LNCAP (cell line): ENCODE data around the gene SLAMF9.

ENCODE experiments used
- TF ChIP-seq, protein P1 (sequence below): fragments of 450-650 bp; IDR thresholded peaks from 2 replicates; pipeline ENCODE4 v1.5.1; 2017; ENCODE audit warnings: mild to moderate bottlenecking

SLAMF9 gene

DNA sequence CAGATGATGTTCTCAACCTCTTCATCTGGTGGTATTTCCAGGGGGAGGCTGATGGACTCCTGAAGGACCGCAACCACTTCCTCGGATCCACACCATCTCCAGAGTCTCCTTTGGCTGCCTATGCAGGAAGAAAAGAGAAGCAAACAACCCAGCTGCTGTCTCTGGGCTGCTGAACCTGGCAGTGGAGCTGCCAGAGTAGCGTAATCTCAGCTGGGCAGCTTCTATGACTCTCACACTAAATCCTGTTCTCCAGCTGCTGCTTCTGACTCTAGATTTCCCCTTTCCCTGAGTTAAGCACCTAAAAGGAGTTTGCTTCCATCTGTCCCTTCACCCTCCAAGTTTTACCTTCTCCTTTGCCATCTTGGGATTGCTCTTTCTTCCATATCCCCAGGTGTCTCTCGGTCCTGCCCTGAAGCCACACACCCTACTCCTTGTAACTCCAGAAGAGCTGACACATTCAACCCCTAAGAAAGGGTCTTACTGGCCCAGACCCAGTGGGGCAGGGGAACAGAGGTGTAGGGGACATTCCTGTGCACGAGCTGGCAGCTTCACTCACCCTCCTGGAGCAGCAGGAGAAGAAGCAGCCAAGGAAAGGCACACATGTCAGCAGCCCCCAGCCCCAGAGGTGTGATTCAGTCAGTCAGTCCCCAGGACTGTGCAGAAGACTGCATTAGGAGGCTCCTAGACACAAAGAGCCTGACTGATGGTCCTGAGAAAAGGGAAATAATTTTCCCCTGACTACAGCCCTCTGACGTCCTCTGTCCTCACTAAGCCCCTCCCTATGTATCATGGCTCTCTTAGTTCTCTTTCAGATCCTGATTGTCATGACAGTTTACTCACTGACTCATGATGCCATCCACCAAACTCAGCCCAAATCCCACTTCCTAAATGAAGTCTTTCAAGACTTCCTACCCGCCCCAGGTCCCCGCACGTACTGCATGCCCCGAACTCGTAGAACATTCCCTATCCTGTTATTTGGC lies at the start of gene SLAMF9:
Gene SLAMF9, minus strand, starts transcription at position 702 of the 980 bp plus-strand sequence. Its CDS starts 100 bp downstream, at position 602.
- TF ChIP-seq, protein P1, sequence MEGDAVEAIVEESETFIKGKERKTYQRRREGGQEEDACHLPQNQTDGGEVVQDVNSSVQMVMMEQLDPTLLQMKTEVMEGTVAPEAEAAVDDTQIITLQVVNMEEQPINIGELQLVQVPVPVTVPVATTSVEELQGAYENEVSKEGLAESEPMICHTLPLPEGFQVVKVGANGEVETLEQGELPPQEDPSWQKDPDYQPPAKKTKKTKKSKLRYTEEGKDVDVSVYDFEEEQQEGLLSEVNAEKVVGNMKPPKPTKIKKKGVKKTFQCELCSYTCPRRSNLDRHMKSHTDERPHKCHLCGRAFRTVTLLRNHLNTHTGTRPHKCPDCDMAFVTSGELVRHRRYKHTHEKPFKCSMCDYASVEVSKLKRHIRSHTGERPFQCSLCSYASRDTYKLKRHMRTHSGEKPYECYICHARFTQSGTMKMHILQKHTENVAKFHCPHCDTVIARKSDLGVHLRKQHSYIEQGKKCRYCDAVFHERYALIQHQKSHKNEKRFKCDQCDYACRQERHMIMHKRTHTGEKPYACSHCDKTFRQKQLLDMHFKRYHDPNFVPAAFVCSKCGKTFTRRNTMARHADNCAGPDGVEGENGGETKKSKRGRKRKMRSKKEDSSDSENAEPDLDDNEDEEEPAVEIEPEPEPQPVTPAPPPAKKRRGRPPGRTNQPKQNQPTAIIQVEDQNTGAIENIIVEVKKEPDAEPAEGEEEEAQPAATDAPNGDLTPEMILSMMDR, result no peak

DNA sequence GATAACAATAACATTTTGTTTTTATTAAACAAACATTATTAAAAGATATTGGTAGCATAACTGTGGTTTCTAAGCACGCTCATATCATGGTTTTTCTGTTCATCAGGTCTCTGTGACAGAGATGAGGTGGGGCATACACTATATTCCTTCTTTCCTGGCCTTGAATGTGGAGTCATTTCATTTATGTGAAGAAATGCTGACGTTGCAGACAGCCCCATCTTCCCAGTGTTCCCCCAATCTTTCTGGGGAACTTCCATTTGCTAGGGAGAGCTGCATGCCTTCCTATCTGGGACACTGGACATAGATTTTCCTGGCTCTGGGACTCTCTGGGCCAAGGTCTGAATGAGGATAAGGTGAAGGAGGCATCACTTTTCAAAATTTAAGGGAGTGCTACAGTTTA lies 47.4 kb upstream of the SLAMF9 start:
- TF ChIP-seq, protein P1, result no peak

DNA sequence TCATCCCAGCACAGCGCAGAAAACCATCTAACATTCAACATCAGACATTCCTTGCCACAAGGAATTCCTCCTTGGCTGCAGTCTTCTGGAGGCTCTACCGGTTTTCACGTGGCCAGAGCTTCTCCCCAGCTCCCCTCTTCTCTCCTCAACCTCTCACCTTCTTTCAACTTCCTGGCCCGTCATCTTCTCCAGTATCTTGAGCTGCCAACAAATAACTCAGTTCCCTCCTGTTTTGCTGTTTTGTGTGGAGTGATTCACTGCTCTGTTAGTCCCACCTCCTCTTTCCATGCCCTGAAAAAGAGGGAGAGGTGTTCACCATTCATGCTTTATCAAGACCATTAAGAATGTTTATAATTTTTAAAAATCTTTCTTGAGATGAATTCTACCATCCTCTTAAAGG lies 45.2 kb upstream of the SLAMF9 start:
- TF ChIP-seq, protein P1, result no peak

DNA sequence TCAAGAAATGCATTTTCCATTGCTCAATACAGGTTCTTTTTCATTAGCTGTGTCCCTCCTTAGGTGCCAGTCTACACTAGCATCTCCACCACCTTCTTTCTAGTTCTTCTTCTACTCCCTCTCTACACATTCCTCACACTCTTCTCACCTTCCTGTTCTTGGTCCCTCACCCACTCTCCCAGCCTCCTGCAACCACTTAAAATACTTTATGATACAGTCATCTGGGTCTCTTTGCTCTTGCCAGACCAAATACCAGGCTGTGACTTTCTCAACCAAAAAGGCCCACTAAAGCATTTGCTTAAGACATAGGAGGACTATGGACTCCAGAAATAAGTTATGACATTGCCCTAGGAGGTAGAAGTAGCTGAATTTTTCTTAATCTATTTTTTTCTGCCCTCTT lies 42.6 kb upstream of the SLAMF9 start:
- TF ChIP-seq, protein P1, result no peak

DNA sequence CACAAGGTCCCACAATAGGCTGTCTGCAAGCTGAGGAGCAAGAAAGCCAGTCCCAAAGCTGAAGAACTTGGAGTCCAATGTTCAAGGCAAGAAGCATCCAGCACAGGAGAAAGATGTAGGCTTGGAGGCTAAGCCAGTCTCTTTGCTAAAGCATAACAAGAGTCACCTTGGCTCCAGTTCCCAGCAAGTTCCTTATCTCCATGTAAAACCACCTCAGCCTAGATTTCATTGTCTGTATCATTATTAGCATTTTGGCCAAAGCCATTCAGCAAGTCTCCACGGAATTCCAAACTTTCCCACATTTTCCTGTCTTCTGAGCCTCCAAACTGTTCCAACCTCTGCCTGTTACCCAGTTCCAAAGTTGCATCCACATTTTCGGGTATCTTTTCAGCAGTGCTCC lies 40.9 kb upstream of the SLAMF9 start:
- TF ChIP-seq, protein P1, result no peak

DNA sequence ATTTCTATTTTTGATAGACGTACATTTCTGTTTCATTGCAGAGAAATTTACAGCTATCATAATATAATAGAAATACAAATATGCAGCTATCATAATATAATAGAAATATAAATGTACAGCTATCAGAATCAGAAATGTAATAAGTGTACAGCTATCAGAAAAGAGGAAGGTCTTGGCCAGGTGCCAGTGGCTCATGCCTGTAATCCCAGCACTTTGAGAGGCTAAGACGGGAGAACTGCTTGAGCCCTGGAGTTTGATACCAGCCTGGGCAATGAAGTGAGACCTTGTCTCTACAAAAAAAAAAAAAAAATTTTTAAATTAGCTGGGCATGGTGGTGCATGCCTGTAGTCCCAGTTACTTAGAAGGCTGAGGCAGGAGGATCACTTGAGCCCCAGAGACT lies 39.9 kb upstream of the SLAMF9 start:
- TF ChIP-seq, protein P1, result no peak

DNA sequence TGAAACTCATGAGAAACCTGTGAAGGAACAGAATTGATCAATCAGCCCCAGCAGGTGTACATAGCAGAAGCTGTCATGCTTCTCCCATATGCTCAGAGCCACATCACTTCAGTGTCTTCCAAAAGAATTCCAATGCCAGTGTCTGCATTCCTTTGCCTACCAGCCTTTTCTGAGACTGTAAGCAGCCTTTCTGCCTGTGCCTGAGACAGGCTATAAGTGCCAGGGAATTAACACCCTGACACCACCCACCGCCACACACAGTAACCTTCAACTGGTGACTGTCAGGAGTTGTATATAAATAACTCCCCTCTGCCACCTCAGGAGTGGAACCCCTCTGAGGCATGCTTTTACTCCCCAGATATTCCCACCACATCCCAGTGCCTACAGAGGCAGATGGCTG lies 38.1 kb upstream of the SLAMF9 start:
- TF ChIP-seq, protein P1, result no peak
